PFSK-1 (cell line): Measurements from ENCODE around the gene TTC28.

Experiments
- FOXP2 ChIP-seq: optimal IDR thresholded peaks from 2 replicates; pipeline ENCODE3; 2011; ENCODE audit warnings: borderline replicate concordance, control low read depth, inconsistent platforms; ENCODE audit not compliant: insufficient read depth; ENCODE audit errors: extremely low read length, extremely low read depth
- POLR2AphosphoS5 ChIP-seq: IDR thresholded peaks from 2 replicates; pipeline ENCODE4 v1.6.1; 2012; ENCODE audit warnings: low read depth, mild to moderate bottlenecking, control low read depth, low read length, moderate library complexity
- REST ChIP-seq, 2 experiments: IDR thresholded peaks; 2 replicates each; pipeline versions ENCODE4 v1.6.1 to v1.8.0; 2011 to 2012; ENCODE audit warnings: low read depth in 2 of 2, low read length in 2 of 2, control low read depth in 1 of 2, inconsistent platforms in 1 of 2, mild to moderate bottlenecking in 1 of 2, moderate library complexity in 1 of 2; ENCODE audit not compliant: insufficient read depth in 1 of 2
- SIN3A ChIP-seq: IDR thresholded peaks from 2 replicates; pipeline ENCODE4 v1.6.1; 2012; ENCODE audit warnings: mild to moderate bottlenecking, low read length, moderate library complexity, borderline replicate concordance; ENCODE audit not compliant: insufficient read depth
- TAF1 ChIP-seq: IDR thresholded peaks from 2 replicates; pipeline ENCODE4 v1.6.1; 2012; ENCODE audit warnings: low read length, control low read depth, borderline replicate concordance; ENCODE audit not compliant: insufficient read depth

- TF ChIP-seq REST (IDR thresholded peaks at IDR 0.05; ENCODE audit: insufficient read depth in 1 of 2, low read depth in 2 of 2, low read length in 2 of 2) (no peak), TAF1 (no peak), POLR2AphosphoS5 (no peak), SIN3A (no peak), FOXP2 (no peak)
Observed at GRCh38 chr22:28008056-28008455, 671.6 kb downstream of the TTC28 start.
